Loucy (cell line): Measurements from ENCODE around the gene TMTC1.

ENCODE experiments used
- H2AFZ ChIP-seq: fragments of 200-600 bp; sonication (generic); 2 replicates; pipeline ENCODE4 v1.6.0; 2016; ENCODE audit warnings: antibody characterized with exemption, mild to moderate bottlenecking, low read length, moderate library complexity
- H3F3A ChIP-seq: fragments of 200-600 bp; 2 replicates; pipeline ENCODE4 v1.6.0; 2016; ENCODE audit warnings: antibody characterized with exemption, low read depth, mild to moderate bottlenecking
- H3K27me3 ChIP-seq: fragments of 200-600 bp; sonication (generic); 2 replicates; pipeline ENCODE4 v1.6.1; 2014; ENCODE audit warnings: low read length, mild to moderate bottlenecking; ENCODE audit not compliant: insufficient read depth, poor library complexity, severe bottlenecking
- H3K36me3 ChIP-seq: fragments of 200-600 bp; sonication (generic); 2 replicates; pipeline ENCODE4 v1.6.1; 2016; ENCODE audit warnings: low read length; ENCODE audit not compliant: insufficient read depth
- H3K4me1 ChIP-seq: fragments of 200-600 bp; sonication (generic); 2 replicates; pipeline ENCODE4 v1.5.1; 2014; ENCODE audit warnings: low read length, mild to moderate bottlenecking; ENCODE audit not compliant: insufficient read depth, poor library complexity, severe bottlenecking
- H3K4me2 ChIP-seq: fragments of 200-600 bp; sonication (generic); 2 replicates; pipeline ENCODE4 v1.6.0; 2014; ENCODE audit warnings: antibody characterized with exemption, low read length, low read depth, mild to moderate bottlenecking; ENCODE audit not compliant: poor library complexity, severe bottlenecking
- H3K4me3 ChIP-seq: fragments of 200-600 bp; sonication (generic); 2 replicates; pipeline ENCODE4 v1.5.1; 2014; ENCODE audit warnings: low read length, mild to moderate bottlenecking, mixed read lengths; ENCODE audit not compliant: poor library complexity, severe bottlenecking
- H3K79me2 ChIP-seq: fragments of 200-600 bp; sonication (generic); 2 replicates; pipeline ENCODE4 v1.6.1; 2014; ENCODE audit warnings: low read length; ENCODE audit not compliant: insufficient read depth
- H3K9ac ChIP-seq: fragments of 200-600 bp; sonication (generic); 2 replicates; pipeline ENCODE4 v1.6.0; 2014; ENCODE audit warnings: mild to moderate bottlenecking, low read depth, low read length, moderate library complexity; ENCODE audit not compliant: poor library complexity, severe bottlenecking
- H3K9me2 ChIP-seq: fragments of 200-600 bp; sonication (generic); replicated peaks from 2 replicates; pipeline ENCODE4 v1.6.1; 2016; ENCODE audit warnings: low read depth, low read length, mixed read lengths
- H3K9me3 ChIP-seq: fragments of 200-600 bp; sonication (generic); 2 replicates; pipeline ENCODE4 v1.6.1; 2014; ENCODE audit warnings: mild to moderate bottlenecking, antibody characterized with exemption, low read length, low read depth; ENCODE audit not compliant: insufficient read depth
- H4K20me1 ChIP-seq: fragments of 200-600 bp; sonication (generic); 2 replicates; pipeline ENCODE4 v1.6.0; 2014; ENCODE audit warnings: antibody characterized with exemption, low read length, mild to moderate bottlenecking; ENCODE audit not compliant: insufficient read depth, poor library complexity, severe bottlenecking
- EZH2phosphoT487 ChIP-seq: fragments of 200-600 bp; IDR thresholded peaks from 2 replicates; pipeline ENCODE4 v1.6.1; 2018; ENCODE audit warnings: antibody characterized with exemption, mild to moderate bottlenecking, moderate library complexity, borderline replicate concordance
- TF ChIP-seq, protein P1 (sequence below): fragments of 200-600 bp; sonication (generic); conservative IDR thresholded peaks from 2 replicates; pipeline ENCODE4 v1.5.1; 2014; ENCODE audit warnings: mild to moderate bottlenecking, antibody characterized with exemption, low read length

The TMTC1 gene

DNA sequence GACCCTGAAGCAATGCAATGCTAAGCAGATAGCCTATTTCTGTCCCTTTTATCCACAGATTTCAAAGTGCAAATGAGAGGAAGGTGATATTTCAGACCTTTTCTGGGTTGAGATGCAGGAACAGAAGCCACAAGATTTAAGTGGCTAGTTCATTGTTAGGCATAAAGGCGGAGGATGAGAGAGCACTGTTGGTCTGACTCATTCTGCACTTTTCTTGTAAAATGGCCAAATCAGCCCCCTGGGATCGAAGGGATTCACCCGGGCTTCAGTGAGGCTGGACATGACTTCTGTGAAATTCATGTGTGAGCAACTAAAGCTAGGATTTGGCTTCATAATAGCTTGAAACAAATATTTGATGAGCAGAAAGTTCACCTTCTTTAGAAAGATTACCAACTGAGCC, 184.4 kb downstream of the TMTC1 start:
- Histone ChIP-seq H2AFZ (no peak overlapping the region), H3K79me2 (no peaks in the 10 kb centered on the region), H3K9me3 (no peaks in the 10 kb centered on the region), H3K4me1 (no peaks in the 10 kb centered on the region), H3F3A (no peaks in the 10 kb centered on the region), H4K20me1 (no peaks in the 10 kb centered on the region), H3K4me2 (no peak overlapping the region), H3K9ac (no peak overlapping the region), H3K4me3 (no peak overlapping the region), H3K27me3 (no peaks in the 10 kb centered on the region), H3K9me2 (no peaks in the 10 kb centered on the region), H3K36me3 (no peaks in the 10 kb centered on the region)
- TF ChIP-seq, protein P1, sequence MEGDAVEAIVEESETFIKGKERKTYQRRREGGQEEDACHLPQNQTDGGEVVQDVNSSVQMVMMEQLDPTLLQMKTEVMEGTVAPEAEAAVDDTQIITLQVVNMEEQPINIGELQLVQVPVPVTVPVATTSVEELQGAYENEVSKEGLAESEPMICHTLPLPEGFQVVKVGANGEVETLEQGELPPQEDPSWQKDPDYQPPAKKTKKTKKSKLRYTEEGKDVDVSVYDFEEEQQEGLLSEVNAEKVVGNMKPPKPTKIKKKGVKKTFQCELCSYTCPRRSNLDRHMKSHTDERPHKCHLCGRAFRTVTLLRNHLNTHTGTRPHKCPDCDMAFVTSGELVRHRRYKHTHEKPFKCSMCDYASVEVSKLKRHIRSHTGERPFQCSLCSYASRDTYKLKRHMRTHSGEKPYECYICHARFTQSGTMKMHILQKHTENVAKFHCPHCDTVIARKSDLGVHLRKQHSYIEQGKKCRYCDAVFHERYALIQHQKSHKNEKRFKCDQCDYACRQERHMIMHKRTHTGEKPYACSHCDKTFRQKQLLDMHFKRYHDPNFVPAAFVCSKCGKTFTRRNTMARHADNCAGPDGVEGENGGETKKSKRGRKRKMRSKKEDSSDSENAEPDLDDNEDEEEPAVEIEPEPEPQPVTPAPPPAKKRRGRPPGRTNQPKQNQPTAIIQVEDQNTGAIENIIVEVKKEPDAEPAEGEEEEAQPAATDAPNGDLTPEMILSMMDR: no peak
- TF ChIP-seq EZH2phosphoT487: no peak

DNA sequence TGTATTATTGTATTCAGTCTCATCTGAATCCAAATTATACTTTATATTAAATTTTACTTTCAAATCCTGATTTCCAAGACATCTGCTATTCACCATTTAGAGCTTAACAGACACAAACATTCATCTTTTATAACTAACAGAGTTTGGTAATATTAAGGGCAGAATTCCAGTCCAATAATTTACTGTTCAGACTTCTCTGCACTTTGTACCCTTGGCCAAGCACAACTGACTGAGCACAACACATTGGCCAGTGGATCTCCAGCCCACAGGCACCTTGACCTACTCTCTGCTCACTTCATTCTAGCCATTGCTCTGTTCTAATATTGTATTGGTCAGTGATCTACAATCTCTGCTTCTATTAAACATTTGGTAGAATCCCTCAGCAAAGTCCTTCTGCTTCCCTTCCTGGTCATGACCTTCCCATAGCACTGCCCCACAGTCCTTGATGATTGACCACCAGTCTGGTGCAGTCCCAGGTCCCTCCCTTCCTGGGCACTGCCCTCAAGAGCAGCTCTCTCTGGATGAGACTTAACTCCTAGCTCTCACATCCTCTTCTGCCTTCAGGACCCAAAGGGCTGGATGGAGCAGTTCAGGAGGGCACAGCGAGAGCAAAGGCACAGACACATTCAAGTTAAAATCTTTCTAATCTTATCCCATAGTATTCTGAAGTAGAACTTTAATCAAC, 188.5 kb downstream of the TMTC1 start:
- no peak overlapping the region for H3K4me2 ChIP-seq
- H4K20me1 ChIP-seq: no peaks in the 10 kb centered on the region
- H3K79me2 ChIP-seq: no peaks in the 10 kb centered on the region
- H3K4me1 ChIP-seq: no peaks in the 10 kb centered on the region
- no peak overlapping the region for H3K4me3 ChIP-seq
- no peak overlapping the region for H2AFZ ChIP-seq
- no peaks in the 10 kb centered on the region for H3K36me3 ChIP-seq
- H3K9ac ChIP-seq: no peak overlapping the region
- TF ChIP-seq EZH2phosphoT487: no peak
- TF ChIP-seq, protein P1: no peak
- H3K27me3 ChIP-seq: no peaks in the 10 kb centered on the region
- H3F3A ChIP-seq: no peaks in the 10 kb centered on the region
- H3K9me3 ChIP-seq: no peaks in the 10 kb centered on the region
- no peaks in the 10 kb centered on the region for H3K9me2 ChIP-seq

DNA sequence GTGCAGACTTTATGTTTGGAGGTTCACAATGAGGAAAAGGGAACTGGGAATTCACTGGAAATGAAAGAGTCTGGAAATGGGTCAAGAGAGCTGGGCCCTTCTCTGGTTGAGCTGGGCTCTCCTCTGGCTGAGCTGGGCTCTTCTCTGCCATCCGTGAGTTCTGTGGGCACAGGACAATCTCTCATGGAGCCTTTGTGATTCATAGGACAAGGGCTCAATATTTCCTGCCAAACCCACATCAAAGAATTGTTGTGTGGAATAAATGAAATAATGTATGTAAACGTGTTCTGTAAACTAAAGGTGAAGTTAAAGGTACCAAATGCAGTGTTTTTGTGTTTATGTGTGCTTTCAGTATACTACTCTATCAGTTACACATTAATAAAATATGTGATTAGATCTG, 190.7 kb downstream of the TMTC1 start:
- no peaks in the 10 kb centered on the region for H3K36me3 ChIP-seq
- no peaks in the 10 kb centered on the region for H3K9me2 ChIP-seq
- no peak overlapping the region for H2AFZ ChIP-seq
- H3K4me2 ChIP-seq: no peak overlapping the region
- H3K27me3 ChIP-seq: no peaks in the 10 kb centered on the region
- no peaks in the 10 kb centered on the region for H3K4me1 ChIP-seq
- H3K79me2 ChIP-seq: no peaks in the 10 kb centered on the region
- no peaks in the 10 kb centered on the region for H3K9me3 ChIP-seq
- no peak overlapping the region for H3K9ac ChIP-seq
- no peaks in the 10 kb centered on the region for H4K20me1 ChIP-seq
- TF ChIP-seq EZH2phosphoT487: no peak
- TF ChIP-seq, protein P1: no peak
- no peaks in the 10 kb centered on the region for H3F3A ChIP-seq
- no peak overlapping the region for H3K4me3 ChIP-seq
